ENCODE data around the gene KCTD5.

The KCTD5 gene

GRCh38 chr16:2734844-2735515 lies 52.7 kb downstream of the KCTD5 start:
- DNase-seq = no peak

DNA sequence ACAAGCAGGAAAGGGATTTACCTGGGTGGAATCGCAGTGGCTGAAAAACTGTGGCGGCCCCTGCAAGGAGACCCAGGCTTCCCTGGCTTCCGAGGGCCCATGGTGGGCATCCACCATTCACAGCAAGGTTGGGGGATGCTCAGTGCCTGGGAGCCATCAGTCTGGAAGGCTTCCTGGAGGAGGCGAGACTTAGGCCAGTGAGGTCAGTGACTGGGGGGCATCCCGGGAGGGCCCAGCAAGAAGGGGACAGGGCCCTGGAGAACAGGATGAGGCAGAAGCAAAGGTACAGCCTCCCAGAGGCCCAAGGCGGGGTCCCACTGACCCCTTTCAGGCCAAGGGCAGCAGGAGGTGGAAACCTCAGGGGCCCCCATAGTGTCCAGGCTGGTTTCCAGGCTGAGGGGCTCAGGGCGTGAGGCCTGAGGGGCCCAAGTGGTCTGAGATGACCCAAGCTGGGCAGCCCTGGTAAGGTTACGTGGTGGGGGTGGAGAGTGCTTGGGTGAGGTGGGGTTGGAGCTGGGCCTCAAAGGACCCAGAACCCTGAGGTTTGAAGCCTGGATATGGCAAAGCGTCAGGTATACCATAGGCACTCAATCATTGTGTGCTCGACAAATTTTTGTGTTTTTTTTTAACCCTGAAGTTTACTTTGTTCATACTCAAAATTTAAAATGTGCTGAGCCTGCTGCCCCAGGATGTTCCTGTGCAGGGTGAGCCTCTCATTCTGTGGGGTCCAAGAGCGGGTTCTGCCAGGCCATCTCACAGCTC lies 54.3 kb downstream of the KCTD5 start:
- DNase-seq = no peak

DNA sequence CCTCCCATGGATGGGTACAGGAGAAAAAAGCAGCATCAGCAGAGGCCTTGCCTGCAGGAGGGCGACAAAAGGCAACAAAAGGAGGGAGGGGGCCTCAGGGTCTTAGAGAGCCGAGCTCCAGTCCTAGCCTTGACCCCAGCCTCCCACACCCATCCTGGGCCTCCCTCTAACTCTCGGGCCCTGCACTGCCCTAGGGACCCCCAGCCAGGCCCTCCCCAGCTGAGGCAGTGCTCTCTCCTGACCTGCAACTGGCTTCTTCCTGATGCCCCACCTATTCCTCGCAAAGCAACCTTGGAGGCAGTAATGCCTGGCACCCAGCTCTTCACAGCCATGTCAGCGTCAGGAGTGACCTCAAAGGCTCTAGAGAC lies 54.9 kb downstream of the KCTD5 start:
- no peak for DNase-seq

DNA sequence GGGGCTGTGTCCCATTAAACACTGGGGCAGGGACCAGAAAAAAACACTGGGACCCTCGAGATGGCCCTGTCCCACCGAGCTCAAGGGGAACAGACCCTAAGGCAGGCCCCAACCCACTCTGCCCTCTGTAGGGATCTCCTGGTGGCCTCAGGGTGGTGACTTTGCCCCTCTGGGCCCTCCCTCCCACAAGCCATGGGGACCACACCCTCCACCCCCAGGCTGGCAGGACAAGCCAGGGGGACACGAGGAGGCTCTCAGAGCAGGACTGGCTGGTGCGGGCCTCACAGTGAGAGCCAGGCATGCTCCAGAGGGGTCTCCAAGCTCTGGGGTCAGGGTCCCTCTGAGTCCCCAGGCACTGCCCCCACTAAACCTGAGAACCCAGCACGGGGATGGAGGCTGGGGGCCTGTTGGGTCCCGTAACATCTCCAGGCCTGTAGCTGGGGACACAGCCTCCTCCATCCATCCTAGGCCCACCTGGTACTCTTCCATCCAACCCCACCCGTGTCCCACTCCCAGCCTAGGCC lies 55.6 kb downstream of the KCTD5 start:
- no peak for DNase-seq

- no peak for DNase-seq
Measured at GRCh38 chr16:2738615-2739014, 56.3 kb downstream of the KCTD5 start.

DNA sequence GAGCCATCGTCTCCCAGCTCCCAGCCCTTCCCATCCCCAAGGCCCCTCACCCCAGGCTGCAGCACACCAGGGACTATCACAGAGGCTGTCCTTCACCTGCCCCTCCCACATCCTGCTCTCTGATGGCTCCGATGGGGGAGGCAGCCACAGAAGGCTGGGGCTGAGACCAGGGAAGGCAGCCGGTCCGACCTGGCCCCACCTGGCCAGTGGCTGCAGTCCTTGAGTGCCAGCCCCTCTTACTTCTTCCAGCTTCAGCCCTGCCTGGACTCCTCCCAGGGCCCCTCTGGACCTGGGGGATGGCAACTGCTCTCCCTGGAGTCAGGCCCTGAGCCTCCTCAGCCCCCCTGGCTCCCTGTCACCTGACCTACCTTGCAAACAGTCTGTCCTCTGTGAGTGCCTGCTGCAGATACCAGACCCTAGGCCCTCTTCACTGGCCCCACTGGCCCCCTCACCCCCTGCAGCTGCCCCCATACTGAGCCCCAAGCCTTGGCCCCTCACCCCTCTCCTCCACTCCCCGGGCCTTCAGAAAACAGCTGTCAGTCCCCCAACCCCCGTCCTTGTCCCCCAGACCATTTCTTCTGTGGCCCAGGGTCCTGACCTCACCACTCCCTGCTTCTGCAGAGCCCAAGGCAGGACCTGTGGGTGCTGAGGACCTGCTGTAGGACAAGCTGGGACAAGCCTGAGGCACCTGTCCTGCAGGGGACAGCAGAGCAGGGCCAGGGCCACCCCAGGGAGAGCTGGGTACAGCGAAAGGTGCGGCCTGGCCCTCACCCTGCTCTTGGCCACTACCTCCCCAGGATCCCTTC lies 57.5 kb downstream of the KCTD5 start:
- no peak for DNase-seq

DNA sequence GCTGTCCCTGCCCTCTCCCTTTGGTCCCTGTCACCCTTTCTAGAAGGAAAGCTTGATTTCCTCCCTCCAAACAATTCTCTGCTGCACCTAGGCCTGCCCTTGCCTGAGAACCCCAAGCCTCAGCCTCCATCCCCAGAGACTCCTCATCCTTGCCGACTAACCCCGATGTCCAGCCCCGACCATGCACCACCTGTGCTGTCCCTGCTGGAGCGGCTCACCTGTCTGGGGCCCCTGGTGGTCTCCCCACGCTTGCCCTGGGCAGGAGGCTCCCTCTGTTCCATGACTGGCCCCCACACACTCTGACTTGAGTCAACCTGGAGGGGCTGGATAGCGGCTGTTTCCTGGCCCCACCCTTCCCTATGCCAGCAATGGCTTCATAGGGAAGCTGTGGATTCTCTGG lies 58.2 kb downstream of the KCTD5 start:
- DNase-seq = no peak

- DNase-seq = no peak
Measured at GRCh38 chr16:2741168-2741567, 58.8 kb downstream of the KCTD5 start.

DNA sequence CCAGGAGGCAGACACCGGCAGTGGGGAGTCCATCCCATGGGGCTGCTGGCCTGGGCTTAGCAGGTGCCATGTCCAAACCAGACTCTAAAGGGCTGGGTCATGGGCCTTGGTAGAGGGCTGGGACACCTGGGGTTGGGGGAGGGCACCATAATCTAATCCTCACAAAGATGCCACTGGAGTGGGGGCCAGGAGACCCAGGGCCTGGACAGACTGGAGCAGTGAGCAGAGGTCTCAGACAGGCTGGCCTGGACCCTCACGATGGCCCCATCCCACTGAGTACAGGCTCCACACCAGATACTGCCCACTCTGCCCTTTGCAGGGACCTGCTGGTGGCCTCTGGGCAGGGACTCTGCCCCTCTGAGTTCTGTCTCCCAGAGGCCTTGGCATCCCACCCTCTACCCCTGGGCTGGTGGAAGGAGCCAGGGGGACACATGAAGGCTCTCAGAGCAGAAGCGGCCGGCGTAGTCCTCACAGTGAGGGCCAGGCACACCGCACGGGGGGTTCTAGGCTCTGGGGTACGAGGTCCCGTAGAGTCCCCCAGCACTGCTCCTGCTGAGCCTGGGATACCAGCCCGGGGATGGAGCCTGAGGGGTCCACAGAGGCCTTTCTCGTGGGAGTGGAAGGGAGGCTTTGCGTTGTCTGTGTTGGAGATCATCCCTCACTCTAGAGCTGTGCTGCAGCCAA lies 60.1 kb downstream of the KCTD5 start:
- DNase-seq = no peak

- DNase-seq = no peak
Measured at GRCh38 chr16:2743007-2743810, 60.9 kb downstream of the KCTD5 start.

GRCh38 chr16:2744711-2745110 lies 62.4 kb downstream of the KCTD5 start:
- no peak for DNase-seq

GRCh38 chr16:2745116-2745890 lies 63.0 kb downstream of the KCTD5 start:
- DNase-seq = no peak

DNA sequence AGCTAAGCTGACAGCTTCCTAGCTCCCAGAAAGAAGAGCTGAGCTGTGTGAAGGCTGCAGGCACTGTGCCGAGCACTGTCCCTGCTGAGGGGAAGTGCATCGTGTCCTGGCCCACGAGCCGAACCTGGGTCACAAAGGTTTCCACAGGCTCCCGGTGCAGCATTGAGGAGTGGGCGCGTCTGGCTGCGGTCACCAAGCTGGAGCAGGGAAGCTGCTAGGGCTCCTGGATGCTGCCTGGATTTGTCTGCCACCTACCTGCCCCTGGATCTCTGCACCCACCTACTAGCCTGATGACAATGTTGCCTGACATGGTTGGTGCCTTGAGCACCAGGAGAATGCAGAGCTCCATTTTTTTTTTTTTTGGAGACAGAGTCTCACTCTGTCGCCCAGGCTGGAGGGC lies 63.6 kb downstream of the KCTD5 start:
- DNase-seq = no peak

DNA sequence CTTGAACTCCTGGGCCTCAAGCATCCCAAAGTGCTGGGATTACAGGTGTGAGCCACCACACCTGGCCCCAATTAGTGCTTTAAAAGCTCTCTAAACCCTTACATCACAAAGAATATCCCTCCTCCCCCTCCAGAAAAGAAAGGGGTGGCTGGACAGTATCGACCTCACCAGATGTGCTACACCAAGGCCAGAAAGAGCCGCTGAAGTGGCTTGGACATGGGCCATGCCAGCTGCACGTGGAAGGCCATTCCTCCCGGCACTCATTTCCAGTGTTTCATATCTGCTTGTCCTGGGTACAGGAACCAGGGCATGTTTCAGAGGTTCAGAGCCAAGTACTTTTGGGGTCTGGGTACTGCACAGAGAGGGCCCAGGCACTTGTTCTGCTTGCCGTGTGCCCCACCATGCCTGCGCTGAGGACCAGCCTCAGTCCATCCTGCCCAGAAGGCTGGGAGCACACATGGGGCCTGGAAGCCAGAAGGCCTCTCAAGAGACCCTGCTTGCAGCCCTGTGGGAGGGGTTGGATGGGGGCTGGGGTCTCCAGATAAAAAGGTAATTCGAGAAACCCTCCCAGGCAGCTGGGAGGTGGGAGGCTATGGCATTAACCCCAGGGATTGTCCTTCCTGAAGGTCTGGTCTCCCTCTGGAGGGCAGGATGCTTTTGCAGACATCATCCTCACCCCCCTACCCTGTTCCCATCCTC lies 66.6 kb downstream of the KCTD5 start:
- DNase-seq = no peak

DNA sequence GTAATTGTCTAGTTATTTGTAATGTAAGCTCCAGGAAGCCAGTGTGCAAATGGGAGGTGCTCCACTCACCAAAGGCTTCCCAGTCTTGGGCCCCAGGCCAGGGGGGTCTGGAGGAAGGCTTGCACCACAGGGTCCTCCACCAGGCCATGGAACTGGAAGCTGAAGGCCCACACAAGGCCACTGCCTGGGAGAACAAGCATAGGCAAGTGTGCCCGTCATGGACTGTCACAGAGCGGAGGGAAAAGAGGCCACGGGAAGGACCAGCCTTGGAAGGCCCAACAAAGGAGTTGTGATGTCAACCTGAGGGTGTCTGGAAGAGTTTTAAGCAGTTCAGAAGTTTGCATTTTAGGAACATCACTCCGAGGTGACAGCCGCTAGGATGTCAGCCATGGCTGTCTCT lies 67.2 kb downstream of the KCTD5 start:
- DNase-seq = no peak

GRCh38 chr16:2749936-2750335 lies 67.6 kb downstream of the KCTD5 start:
- DNase-seq = no peak

DNA sequence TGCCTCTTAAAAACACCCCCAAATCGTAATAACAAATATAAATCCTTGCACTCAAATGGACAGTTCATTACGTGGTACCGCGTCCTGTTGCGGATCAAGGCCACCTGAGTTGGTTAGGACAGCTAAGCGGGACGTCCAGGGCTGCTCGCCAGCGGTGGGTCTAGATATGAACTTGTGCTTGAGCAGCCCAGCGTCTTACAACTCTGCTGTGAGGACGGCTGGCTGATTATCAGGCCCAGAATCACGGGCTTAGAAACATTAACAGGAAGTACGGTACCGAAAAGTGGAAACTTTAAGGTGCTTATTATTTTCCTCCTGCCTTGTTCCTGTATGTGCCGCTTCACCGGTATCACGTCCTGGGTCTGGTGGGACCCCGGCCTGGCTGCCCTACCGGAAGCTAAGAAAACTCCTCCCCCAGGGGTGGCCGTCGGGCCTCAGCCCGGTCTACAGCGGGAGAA lies 69.3 kb downstream of the KCTD5 start:
- peak; percentile 60 for DNase-seq

GRCh38 chr16:2752035-2752849 lies 69.9 kb downstream of the KCTD5 start, which contains the start of gene SRRM2:
SRRM2 (plus strand) TSS chr16:2752638; CDS start chr16:2756365, 3,727 bp downstream.
- DNase-seq = peak; percentile 87

Data from NCI-H1694 (cell line).